Trophoblast cell (in vitro differentiated cells and primary cell): Measurements from ENCODE around the gene RBM44.

Source experiments
- DNase-seq, 2 donors: peaks; one replicate each; pipeline ENCODE4 v3.0.0-alpha.2; 2016
- H2AFZ ChIP-seq: 2 replicates; pipeline ENCODE4 v1.6.1; 2013; ENCODE audit warnings: low read length, moderate library complexity, mild to moderate bottlenecking; ENCODE audit not compliant: insufficient read depth, poor library complexity
- H2AK5ac ChIP-seq: 2 replicates; pipeline ENCODE4 v1.6.1; 2013; ENCODE audit warnings: mild to moderate bottlenecking, low read length
- H2BK120ac ChIP-seq: 2 replicates; pipeline ENCODE4 v1.6.1; 2013; ENCODE audit warnings: low read length, mild to moderate bottlenecking, moderate library complexity; ENCODE audit not compliant: insufficient read depth, poor library complexity
- H2BK12ac ChIP-seq: 2 replicates; pipeline ENCODE4 v1.6.1; 2013; ENCODE audit warnings: mild to moderate bottlenecking, low read length, moderate library complexity
- H2BK5ac ChIP-seq: 2 replicates; pipeline ENCODE4 v1.6.1; 2013; ENCODE audit warnings: low read length, low read depth, moderate library complexity, mild to moderate bottlenecking; ENCODE audit not compliant: poor library complexity
- H3K14ac ChIP-seq: 2 replicates; pipeline ENCODE4 v1.6.1; 2013; ENCODE audit warnings: mild to moderate bottlenecking, low read length
- H3K18ac ChIP-seq: 2 replicates; pipeline ENCODE4 v1.6.1; 2013; ENCODE audit warnings: mild to moderate bottlenecking, low read length
- H3K23ac ChIP-seq: 2 replicates; pipeline ENCODE4 v1.6.1; 2013; ENCODE audit warnings: low read length
- H3K27ac ChIP-seq: 2 replicates; pipeline ENCODE4 v1.5.1; 2013; ENCODE audit warnings: low read depth, mild to moderate bottlenecking, inconsistent platforms, low read length, moderate library complexity
- H3K27me3 ChIP-seq: 2 replicates; pipeline ENCODE4 v1.6.1; 2013; ENCODE audit warnings: inconsistent platforms, mild to moderate bottlenecking, low read length, moderate library complexity; ENCODE audit not compliant: insufficient read depth
- H3K36me3 ChIP-seq, 2 experiments: 1 replicate in 1 of 2; 2 replicates in 1 of 2; pipeline ENCODE4 v1.6.1; 2013; ENCODE audit warnings: low read length in 2 of 2, mild to moderate bottlenecking in 2 of 2, moderate library complexity in 1 of 2; ENCODE audit not compliant: insufficient read depth in 2 of 2, control insufficient read depth in 1 of 2
- H3K4ac ChIP-seq: 2 replicates; pipeline ENCODE4 v1.6.1; 2013; ENCODE audit warnings: low read depth, mild to moderate bottlenecking, low read length, moderate library complexity
- H3K4me1 ChIP-seq, 2 experiments: 1 replicate in 1 of 2; 2 replicates in 1 of 2; pipeline ENCODE4 v1.6.1; 2013; ENCODE audit warnings: low read length in 2 of 2, mild to moderate bottlenecking in 2 of 2, moderate library complexity in 1 of 2; ENCODE audit not compliant: insufficient read depth in 2 of 2, control insufficient read depth in 1 of 2
- H3K4me2 ChIP-seq: 2 replicates; pipeline ENCODE4 v1.6.1; 2013; ENCODE audit warnings: inconsistent platforms, mild to moderate bottlenecking, low read length, moderate library complexity
- H3K4me3 ChIP-seq: 2 replicates; pipeline ENCODE4 v1.5.1; 2013; ENCODE audit warnings: mild to moderate bottlenecking, low read depth, low read length, inconsistent platforms
- H3K79me1 ChIP-seq: one replicate; pipeline ENCODE4 v1.6.1; 2013; ENCODE audit warnings: low read length
- H3K79me2 ChIP-seq: 2 replicates; pipeline ENCODE4 v1.6.1; 2013; ENCODE audit warnings: low read length, mild to moderate bottlenecking; ENCODE audit not compliant: control insufficient read depth, insufficient read depth, poor library complexity
- H3K9ac ChIP-seq: 2 replicates; pipeline ENCODE4 v1.6.1; 2013; ENCODE audit warnings: mild to moderate bottlenecking, low read length
- H3K9me3 ChIP-seq: 2 replicates; pipeline ENCODE4 v1.6.1; 2013; ENCODE audit warnings: low read depth, mild to moderate bottlenecking, control low read depth, inconsistent platforms, low read length; ENCODE audit not compliant: insufficient read depth
- H4K12ac ChIP-seq: 2 replicates; pipeline ENCODE4 v1.6.1; 2013; ENCODE audit warnings: low read depth, mild to moderate bottlenecking, low read length, moderate library complexity
- H4K8ac ChIP-seq: 2 replicates; pipeline ENCODE4 v1.6.1; 2013; ENCODE audit warnings: low read depth, mild to moderate bottlenecking, low read length, moderate library complexity
- H4K91ac ChIP-seq: one replicate; pipeline ENCODE4 v1.6.1; 2013; ENCODE audit warnings: low read depth, mild to moderate bottlenecking, low read length, moderate library complexity
- WGBS: extraction: QIAGEN DNeasy Blood & Tissue Kit; methylation state at CpG from one replicate; pipeline ENCODE4 v1.1.7; 2013; ENCODE audit warnings: missing lambda C conversion rate; ENCODE audit not compliant: insufficient read length, insufficient coverage; ENCODE audit errors: extremely low coverage; 5-methylcytosine and 5-hydroxymethylcytosine counted together

The RBM44 gene

GRCh38 chr2:237827421-237827987, 28.9 kb downstream of the RBM44 start:
- Histone ChIP-seq H3K9ac (no peak overlapping the region), H3K79me1 (no peaks in the 10 kb centered on the region), H2AK5ac (no peak overlapping the region), H3K9me3 (peaks cover 1% of the 10 kb centered on the region), H3K27ac (no peak overlapping the region), H3K4me2 (no peak overlapping the region), H3K14ac (no peak overlapping the region), H2BK5ac (no peak overlapping the region), H4K12ac (no peak overlapping the region), H3K36me3 (no peaks in the 10 kb centered on the region), H2BK120ac (no peak overlapping the region), H2AFZ (no peak overlapping the region), H3K23ac (no peak overlapping the region), H3K4me3 (no peak overlapping the region), H3K4ac (no peak overlapping the region), H4K91ac (no peak overlapping the region), H3K27me3 (no peaks in the 10 kb centered on the region), H3K4me1 (no peaks in the 10 kb centered on the region), H4K8ac (no peak overlapping the region), H2BK12ac (no peak overlapping the region), H3K18ac (no peak overlapping the region), H3K79me2 (no peaks in the 10 kb centered on the region)
- no peak for DNase-seq
- no CpG with 5 or more reads among the region's 3 CpGs for WGBS

- no peak overlapping the region for H4K8ac ChIP-seq
- no peak overlapping the region for H2BK5ac ChIP-seq
- no peak overlapping the region for H3K23ac ChIP-seq
- no peaks in the 10 kb centered on the region for H3K79me1 ChIP-seq
- H2BK120ac ChIP-seq: no peak overlapping the region
- H4K12ac ChIP-seq: no peak overlapping the region
- H3K36me3 ChIP-seq: no peaks in the 10 kb centered on the region
- DNase-seq: no peak
- no peak overlapping the region for H4K91ac ChIP-seq
- H3K9ac ChIP-seq: no peak overlapping the region
- H2AK5ac ChIP-seq: no peak overlapping the region
- no peak overlapping the region for H2BK12ac ChIP-seq
- WGBS: no CpG with 5 or more reads among the region's 2 CpGs
- no peaks in the 10 kb centered on the region for H3K79me2 ChIP-seq
- no peak overlapping the region for H2AFZ ChIP-seq
- no peak overlapping the region for H3K4me2 ChIP-seq
- no peaks in the 10 kb centered on the region for H3K27me3 ChIP-seq
- no peak overlapping the region for H3K27ac ChIP-seq
- no peak overlapping the region for H3K4me3 ChIP-seq
- H3K4ac ChIP-seq: no peak overlapping the region
- H3K18ac ChIP-seq: no peak overlapping the region
- no peak overlapping the region for H3K14ac ChIP-seq
- H3K9me3 ChIP-seq: peaks cover 1% of the 10 kb centered on the region
- H3K4me1 ChIP-seq: no peaks in the 10 kb centered on the region
Measured at GRCh38 chr2:237830522-237830921, 31.9 kb downstream of the RBM44 start.

- Histone ChIP-seq H3K9me3 (peaks cover 1% of the 10 kb centered on the region), H4K12ac (no peak overlapping the region), H4K8ac (no peak overlapping the region), H3K4ac (no peak overlapping the region), H2BK12ac (no peak overlapping the region), H2AK5ac (no peak overlapping the region), H3K79me2 (no peaks in the 10 kb centered on the region), H3K36me3 (no peaks in the 10 kb centered on the region), H3K27ac (no peak overlapping the region), H3K23ac (no peak overlapping the region), H3K79me1 (no peaks in the 10 kb centered on the region), H3K14ac (no peak overlapping the region), H2AFZ (no peak overlapping the region), H3K4me2 (no peak overlapping the region), H2BK120ac (no peak overlapping the region), H3K4me1 (no peaks in the 10 kb centered on the region), H3K27me3 (no peaks in the 10 kb centered on the region), H3K4me3 (no peak overlapping the region), H3K9ac (no peak overlapping the region), H3K18ac (no peak overlapping the region), H2BK5ac (no peak overlapping the region), H4K91ac (no peak overlapping the region)
- DNase-seq: peak in 1 of 2 donors; percentile 74
- no CpG with 5 or more reads among the region's 1 CpG for WGBS
Measured at GRCh38 chr2:237833546-237833945, 35.0 kb downstream of the RBM44 start.

GRCh38 chr2:237835372-237835771, 36.8 kb downstream of the RBM44 start:
- Histone ChIP-seq H2AFZ (no peak overlapping the region), H3K79me1 (no peaks in the 10 kb centered on the region), H3K36me3 (no peaks in the 10 kb centered on the region), H3K4me1 (no peaks in the 10 kb centered on the region), H4K91ac (no peak overlapping the region), H3K9ac (no peak overlapping the region), H2BK5ac (no peak overlapping the region), H2BK120ac (no peak overlapping the region), H3K23ac (no peak overlapping the region), H2AK5ac (no peak overlapping the region), H3K27ac (no peak overlapping the region), H3K79me2 (no peaks in the 10 kb centered on the region), H3K4me2 (no peak overlapping the region), H4K8ac (no peak overlapping the region), H3K9me3 (peaks cover 1% of the 10 kb centered on the region), H4K12ac (no peak overlapping the region), H3K14ac (no peak overlapping the region), H3K27me3 (no peaks in the 10 kb centered on the region), H3K4ac (no peak overlapping the region), H2BK12ac (no peak overlapping the region), H3K4me3 (no peak overlapping the region), H3K18ac (no peak overlapping the region)
- DNase-seq: no peak
- WGBS: no CpG with 5 or more reads among the region's 3 CpGs
